A673 (cell line): Measurements from ENCODE around the gene ESRRB. TPM values are rescaled to one million over a fixed set of nuclear protein-coding genes. Genes with fewer than 3 reads are reported as not detected.

Experiments
- BruUV-seq: library from RNA; stranded (reverse); fragments of 400-500 nt; replicated peaks from 2 replicates; lab custom pipeline; 2021; lab: Mats Ljungman, UMichigan
- CTCF ChIA-PET: fragments of 300-600 bp; sonication (Branson Sonifier 250); formaldehyde crosslinking; loops from one replicate; lab custom pipeline; 2022; ENCODE audit warnings: antibody characterized with exemption; lab: Charles Lee
- POLR2A ChIA-PET: fragments of 300-600 bp; sonication (Branson Sonifier 250); formaldehyde crosslinking; loops from one replicate; lab custom pipeline; 2022; ENCODE audit warnings: antibody characterized with exemption; ENCODE audit not compliant: low non-redundant PET; lab: Charles Lee
- DNase-seq: peaks from one replicate; pipeline ENCODE4 v3.0.0-alpha.2; 2015; ENCODE audit warnings: low spot score
- H3K27ac ChIP-seq: fragments of 200-600 bp; sonication (generic); 2 replicates; pipeline ENCODE4 v1.5.1; 2016; ENCODE audit warnings: mixed run types, low read depth, mild to moderate bottlenecking, mixed read lengths, antibody characterized with exemption, low read length; ENCODE audit not compliant: poor library complexity, severe bottlenecking
- H3K27me3 ChIP-seq: fragments of 200-600 bp; sonication (generic); replicated peaks from 2 replicates; pipeline ENCODE4 v1.6.1; 2017; ENCODE audit warnings: mixed run types, low read depth, mild to moderate bottlenecking, mixed read lengths, antibody characterized with exemption, low read length; ENCODE audit not compliant: insufficient read depth, poor library complexity
- H3K36me3 ChIP-seq: fragments of 200-600 bp; sonication (generic); 2 replicates; pipeline ENCODE4 v1.6.1; 2016; ENCODE audit warnings: mixed run types, mild to moderate bottlenecking, mixed read lengths, antibody characterized with exemption, low read length; ENCODE audit not compliant: insufficient read depth, poor library complexity, severe bottlenecking
- H3K4me1 ChIP-seq: fragments of 200-600 bp; sonication (generic); 2 replicates; pipeline ENCODE4 v1.6.1; 2017; ENCODE audit warnings: mixed run types, mild to moderate bottlenecking, mixed read lengths, antibody characterized with exemption, low read length; ENCODE audit not compliant: insufficient read depth, poor library complexity, severe bottlenecking
- H3K4me3 ChIP-seq: fragments of 200-600 bp; sonication (generic); 2 replicates; pipeline ENCODE4 v1.5.1; 2016; ENCODE audit warnings: low read depth, mixed run types, mild to moderate bottlenecking, mixed read lengths, low read length; ENCODE audit not compliant: poor library complexity, severe bottlenecking
- H3K9me3 ChIP-seq: fragments of 200-600 bp; sonication (generic); 2 replicates; pipeline ENCODE4 v1.6.1; 2016; ENCODE audit warnings: mixed run types, low read depth, mild to moderate bottlenecking, mixed read lengths, antibody characterized with exemption, low read length; ENCODE audit not compliant: poor library complexity, severe bottlenecking
- CTCF ChIP-seq: fragments of 300-800, 200-600 bp; sonication (generic); conservative IDR thresholded peaks from 2 replicates; pipeline ENCODE4 v1.5.1; 2017; ENCODE audit warnings: low read depth, mild to moderate bottlenecking, antibody characterized with exemption, low read length, moderate library complexity, mixed read lengths
- EZH2 ChIP-seq: fragments of 200-600 bp; sonication (generic); IDR thresholded peaks from 2 replicates; pipeline ENCODE4 v1.6.1; 2017; ENCODE audit warnings: borderline replicate concordance, low read depth, mild to moderate bottlenecking, mixed read lengths, antibody characterized with exemption, low read length; ENCODE audit not compliant: poor library complexity, severe bottlenecking
- intact Hi-C: fragments of 100-400 bp; cut with micrococcal nuclease; formaldehyde crosslinking; loops from one replicate; pipeline ENCODE4 v1.10.0; 2022; ENCODE audit not compliant: unreplicated experiment
- total RNA-seq: library from RNA; stranded (reverse); gene quantifications from 2 replicates; pipeline ENCODE4 v1.2.3, GENCODE V29; 2021

The ESRRB gene
- total RNA-seq, 1 experiment from 2014 or later = 0.47 TPM

GRCh38 chr14:76498463-76498935 is 122.6 kb downstream of the ESRRB start:
- BruUV-seq = no TSS peak
- no peaks in the 10 kb centered on the region for H3K9me3 ChIP-seq
- no peak overlapping the region for H3K4me3 ChIP-seq
- H3K27me3 ChIP-seq = no peaks in the 10 kb centered on the region
- ChIA-PET POLR2A (no interaction called here), CTCF (no interaction called here)
- H3K27ac ChIP-seq = no peak overlapping the region
- intact Hi-C loops = no loop called here
- DNase-seq = no peak
- TF ChIP-seq CTCF (no peak), EZH2 (no peak)
- H3K4me1 ChIP-seq = no peaks in the 10 kb centered on the region
- no peaks in the 10 kb centered on the region for H3K36me3 ChIP-seq

- CTCF ChIA-PET = no interaction called here
Measured at GRCh38 chr14:76498976-76499375, 123.0 kb downstream of the ESRRB start.

GRCh38 chr14:76499399-76499798 is 123.5 kb downstream of the ESRRB start:
- Histone ChIP-seq H3K9me3 (no peaks in the 10 kb centered on the region), H3K27ac (no peak overlapping the region), H3K4me3 (no peak overlapping the region), H3K4me1 (no peaks in the 10 kb centered on the region), H3K27me3 (no peaks in the 10 kb centered on the region), H3K36me3 (no peaks in the 10 kb centered on the region)
- no peak for TF ChIP-seq CTCF
- no peak for TF ChIP-seq EZH2
- BruUV-seq = no TSS peak
- ChIA-PET CTCF (no interaction called here), POLR2A (no interaction called here)
- intact Hi-C loops = no loop called here
- no peak for DNase-seq

More at GRCh38 chr14:76498976-76499375, 123.0 kb downstream of the ESRRB start:
- Histone ChIP-seq H3K4me1 (no peaks in the 10 kb centered on the region), H3K4me3 (no peak overlapping the region), H3K27ac (no peak overlapping the region), H3K27me3 (no peaks in the 10 kb centered on the region), H3K36me3 (no peaks in the 10 kb centered on the region), H3K9me3 (no peaks in the 10 kb centered on the region)
- POLR2A ChIA-PET = no interaction called here
- intact Hi-C loops = no loop called here
- TF ChIP-seq EZH2 = no peak
- no peak for TF ChIP-seq CTCF
- BruUV-seq = no TSS peak
- DNase-seq = no peak
